GM18520 (cell line): ENCODE data around the gene CSNK1G1.
"Not testable (repeated sequence)": the region's sequence is repeated elsewhere in the genome, so short reads cannot be mapped to it uniquely, and the experiment has no call there.

ENCODE experiments used
- ATAC-seq: cut with Tn5 transposase; IDR thresholded peaks from one replicate; pipeline ENCODE4 v1.9.1; 2021; ENCODE audit not compliant: unreplicated experiment

The CSNK1G1 gene

GRCh38 chr15:64138331-64138941, 217.5 kb downstream of the CSNK1G1 start:
- no peak for ATAC-seq

GRCh38 chr15:64137226-64137833, 218.6 kb downstream of the CSNK1G1 start:
- ATAC-seq, result no peak

- ATAC-seq, result no peak
These were observed 219.6 kb downstream of the CSNK1G1 start for GRCh38 chr15:64136347-64136746.

GRCh38 chr15:64134345-64134829, 221.6 kb downstream of the CSNK1G1 start:
- no peak for ATAC-seq

- no peak for ATAC-seq
These were observed 222.2 kb downstream of the CSNK1G1 start for GRCh38 chr15:64133623-64134344.

- no peak for ATAC-seq
These were observed 223.8 kb downstream of the CSNK1G1 start for GRCh38 chr15:64132217-64132616.

GRCh38 chr15:64131547-64131946, 224.4 kb downstream of the CSNK1G1 start:
- no peak for ATAC-seq

GRCh38 chr15:64130159-64130558, 225.8 kb downstream of the CSNK1G1 start:
- no peak for ATAC-seq

GRCh38 chr15:64127521-64128270, 228.3 kb downstream of the CSNK1G1 start:
- no peak for ATAC-seq

- ATAC-seq, result no peak
These were observed 230.0 kb downstream of the CSNK1G1 start for GRCh38 chr15:64125978-64126377.

- no peak for ATAC-seq
These were observed 233.0 kb downstream of the CSNK1G1 start for GRCh38 chr15:64122936-64123351.

GRCh38 chr15:64122444-64122843, 233.5 kb downstream of the CSNK1G1 start:
- ATAC-seq, result no peak

GRCh38 chr15:64121614-64122013, 234.4 kb downstream of the CSNK1G1 start:
- no peak for ATAC-seq

GRCh38 chr15:64120322-64120721, 235.7 kb downstream of the CSNK1G1 start:
- ATAC-seq, result not testable (repeated sequence)

- no peak for ATAC-seq
These were observed 238.1 kb downstream of the CSNK1G1 start for GRCh38 chr15:64117759-64118487.
